Activated gamma-delta T cell treated with anti-CD3 and anti-CD28 coated beads, Interleukin-2, amount 50 U/mL, for 16 hours (primary cell): Measurements from ENCODE around the gene FRMD4A.
"Not testable (repeated sequence)": the region's sequence is repeated elsewhere in the genome, so short reads cannot be mapped to it uniquely, and the experiment has no call there.

Experiments used
- DNase-seq: peaks from one replicate; pipeline ENCODE4 v3.0.0-alpha.2; 2020; ENCODE audit warnings: low read depth

The FRMD4A gene

DNA sequence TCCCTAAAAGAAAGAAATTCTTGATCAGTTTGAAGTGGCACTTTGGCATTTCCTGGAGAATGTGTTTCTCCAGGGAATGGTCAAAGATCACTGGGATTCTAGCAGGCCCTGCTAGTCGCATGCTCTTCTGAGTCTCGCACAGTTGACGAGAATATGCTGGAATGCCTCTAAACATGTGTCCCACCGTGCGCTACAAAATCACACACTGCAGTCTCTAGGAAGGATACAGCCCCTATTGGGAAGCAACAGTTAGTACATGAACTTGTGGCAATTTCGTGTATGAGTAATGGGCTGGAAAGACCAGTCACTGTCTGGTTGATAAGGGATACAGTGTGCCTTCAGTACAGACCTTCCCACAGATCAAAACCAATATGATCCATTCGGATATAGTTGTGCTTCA lies 486.1 kb downstream of the FRMD4A start:
- DNase-seq = no peak

GRCh38 chr10:13842117-13842516 lies 488.6 kb downstream of the FRMD4A start:
- no peak for DNase-seq

DNA sequence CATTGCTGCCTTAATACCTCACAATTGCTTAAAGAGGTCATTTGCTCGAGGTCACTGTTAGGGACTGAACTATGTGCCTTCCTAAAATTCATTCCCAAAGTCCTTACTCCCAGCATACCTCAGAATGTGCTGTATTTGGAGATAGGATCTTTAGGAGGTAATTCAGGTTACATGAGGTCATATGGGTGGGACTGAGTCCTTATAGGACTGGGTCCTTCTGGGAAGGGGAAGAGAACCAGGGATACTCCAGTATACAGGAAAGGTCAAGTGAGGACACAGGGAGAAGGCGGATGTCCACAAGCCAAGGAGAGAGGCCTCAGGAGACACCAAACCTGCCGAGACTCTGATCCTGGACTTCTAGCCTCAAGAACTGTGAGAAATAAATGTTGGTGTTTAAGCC lies 490.7 kb downstream of the FRMD4A start:
- no peak for DNase-seq

- DNase-seq = no peak
Observed at GRCh38 chr10:13839430-13839990, 491.2 kb downstream of the FRMD4A start.

GRCh38 chr10:13839030-13839429 lies 491.7 kb downstream of the FRMD4A start:
- no peak for DNase-seq

GRCh38 chr10:13837966-13838365 lies 492.8 kb downstream of the FRMD4A start:
- DNase-seq = no peak

- no peak for DNase-seq
Observed at GRCh38 chr10:13834581-13835286, 496.0 kb downstream of the FRMD4A start.

DNA sequence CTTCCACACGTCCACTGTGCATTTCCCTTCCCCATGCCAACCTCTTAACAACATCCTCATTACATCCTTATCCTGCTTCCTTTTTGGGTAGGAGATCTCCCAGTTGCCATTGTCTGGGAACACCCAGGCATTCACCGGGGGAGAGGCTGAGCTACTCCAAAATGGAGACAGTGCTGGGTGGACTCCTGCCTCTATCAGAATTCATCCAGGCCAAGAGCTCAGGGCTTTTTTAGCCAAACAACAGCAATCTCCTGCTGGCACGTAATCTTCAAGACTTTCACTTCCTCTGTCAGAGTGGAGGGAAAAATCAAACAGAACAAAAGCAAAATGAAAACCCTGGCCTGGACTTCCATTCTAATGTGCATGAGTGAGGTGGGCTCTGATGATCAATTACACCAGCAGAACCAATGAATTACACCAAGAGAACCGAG lies 499.0 kb downstream of the FRMD4A start:
- DNase-seq = no peak

- DNase-seq = no peak
Observed at GRCh38 chr10:13830385-13830784, 500.3 kb downstream of the FRMD4A start.

DNA sequence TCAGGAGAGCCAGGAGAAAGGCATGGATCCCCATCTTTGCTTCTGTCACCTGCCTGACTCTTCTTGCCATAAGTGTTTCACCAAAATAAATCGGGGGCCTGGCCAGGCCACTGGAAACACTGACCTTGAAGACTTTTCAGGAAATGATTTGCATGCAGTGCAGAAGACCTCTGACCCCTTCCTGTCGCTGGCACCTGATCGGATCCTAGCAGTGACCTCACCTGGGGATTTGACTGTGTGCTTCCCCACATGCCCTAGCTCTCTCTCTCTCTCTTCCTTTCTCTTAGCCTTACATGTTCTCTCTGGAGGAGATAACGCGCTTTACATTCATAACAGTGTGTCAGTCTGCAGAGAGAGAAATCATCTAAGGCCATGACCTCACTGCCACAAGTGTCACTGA lies 500.9 kb downstream of the FRMD4A start:
- DNase-seq = no peak

- not testable (repeated sequence) for DNase-seq
Observed at GRCh38 chr10:13828284-13828683, 502.4 kb downstream of the FRMD4A start.

- no peak for DNase-seq
Observed at GRCh38 chr10:13827076-13827797, 503.5 kb downstream of the FRMD4A start.

- DNase-seq = no peak
Observed at GRCh38 chr10:13823709-13824405, 506.9 kb downstream of the FRMD4A start.

- DNase-seq = no peak
Observed at GRCh38 chr10:13823096-13823708, 507.5 kb downstream of the FRMD4A start.

DNA sequence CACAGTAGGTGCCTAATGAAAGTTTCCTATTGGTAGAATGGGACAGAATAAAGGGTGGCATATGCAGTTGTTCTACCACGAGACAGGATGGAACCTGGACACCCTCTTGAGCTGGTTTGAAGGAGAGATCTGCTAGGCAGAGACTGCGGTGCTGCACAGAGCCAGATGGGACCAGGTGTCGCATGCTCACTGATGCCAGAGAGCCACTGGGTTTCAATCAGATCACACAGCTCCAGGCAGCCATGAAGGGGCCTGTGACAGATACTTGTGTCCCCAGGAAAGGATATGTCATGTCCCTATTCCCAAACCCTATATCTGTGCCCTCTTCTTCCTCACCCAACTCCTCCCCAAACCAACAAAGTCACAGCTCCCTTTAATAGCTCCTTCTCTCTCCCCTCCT lies 508.2 kb downstream of the FRMD4A start:
- no peak for DNase-seq

- no peak for DNase-seq
Observed at GRCh38 chr10:13820964-13821337, 509.8 kb downstream of the FRMD4A start.

GRCh38 chr10:13820119-13820963 lies 510.4 kb downstream of the FRMD4A start:
- no peak for DNase-seq

- no peak for DNase-seq
Observed at GRCh38 chr10:13816195-13816925, 514.4 kb downstream of the FRMD4A start.

GRCh38 chr10:13815756-13816155 lies 515.0 kb downstream of the FRMD4A start:
- DNase-seq = no peak

DNA sequence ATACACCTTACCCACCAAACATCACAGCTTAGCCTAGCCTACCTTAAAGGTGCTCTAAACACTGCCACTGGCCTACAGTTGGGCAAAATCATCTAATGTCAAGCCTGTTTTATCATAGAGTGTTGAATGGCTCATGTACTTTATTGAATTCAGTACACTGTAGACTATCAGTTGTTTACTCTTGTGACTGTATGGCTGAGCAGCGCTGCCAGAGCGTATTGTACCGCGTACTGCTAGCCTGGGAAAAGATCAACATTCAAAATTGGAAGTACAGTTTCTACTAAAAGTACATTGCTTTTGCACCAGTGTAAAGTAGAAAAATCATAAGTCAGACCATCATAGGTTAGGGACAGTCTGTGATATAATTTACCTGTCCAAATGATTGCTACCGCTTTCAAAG lies 517.2 kb downstream of the FRMD4A start:
- DNase-seq = no peak

- DNase-seq = no peak
Observed at GRCh38 chr10:13812804-13813203, 517.9 kb downstream of the FRMD4A start.
